ENCODE results near the gene LYPLA2. TPM values are rescaled to one million over a fixed set of nuclear protein-coding genes. Genes with fewer than 3 reads are reported as not detected.

LYPLA2 gene
- total RNA-seq, 4 donors from 2014 or later, result 23.6 to 36.3 (median 31.6) TPM

DNA sequence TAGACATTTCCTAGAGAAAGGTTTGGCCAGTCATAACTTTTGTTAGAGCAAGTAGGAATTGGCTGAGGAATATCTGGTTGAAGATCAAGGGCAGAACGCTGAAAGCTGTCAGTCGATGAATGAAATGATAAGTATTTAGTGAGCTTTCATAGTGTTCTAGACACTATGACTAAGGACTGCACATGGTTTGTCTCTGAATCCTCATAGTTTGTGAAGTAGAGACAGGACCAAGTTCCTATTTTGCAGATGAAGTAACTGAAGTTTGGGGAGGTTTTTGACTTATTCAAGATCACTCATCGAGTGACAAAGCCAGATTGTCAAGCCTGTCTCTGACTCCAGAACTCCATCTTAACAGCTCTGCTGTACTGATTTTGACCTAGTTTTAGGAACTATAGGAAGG is 42.9 kb upstream of the LYPLA2 start:
- no peaks in the 10 kb centered on the region for H3K27me3 ChIP-seq
- no peak overlapping the region for H3K4me3 ChIP-seq
- peaks cover 6 to 35% (median 20%) of the 10 kb centered on the region in 3 donors for H3K36me3 ChIP-seq
- TF ChIP-seq EP300 (IDR thresholded peaks at IDR 0.05) (no peak), POLR2A (IDR thresholded peaks at IDR 0.05) (no peak)
- TF ChIP-seq, protein P1, sequence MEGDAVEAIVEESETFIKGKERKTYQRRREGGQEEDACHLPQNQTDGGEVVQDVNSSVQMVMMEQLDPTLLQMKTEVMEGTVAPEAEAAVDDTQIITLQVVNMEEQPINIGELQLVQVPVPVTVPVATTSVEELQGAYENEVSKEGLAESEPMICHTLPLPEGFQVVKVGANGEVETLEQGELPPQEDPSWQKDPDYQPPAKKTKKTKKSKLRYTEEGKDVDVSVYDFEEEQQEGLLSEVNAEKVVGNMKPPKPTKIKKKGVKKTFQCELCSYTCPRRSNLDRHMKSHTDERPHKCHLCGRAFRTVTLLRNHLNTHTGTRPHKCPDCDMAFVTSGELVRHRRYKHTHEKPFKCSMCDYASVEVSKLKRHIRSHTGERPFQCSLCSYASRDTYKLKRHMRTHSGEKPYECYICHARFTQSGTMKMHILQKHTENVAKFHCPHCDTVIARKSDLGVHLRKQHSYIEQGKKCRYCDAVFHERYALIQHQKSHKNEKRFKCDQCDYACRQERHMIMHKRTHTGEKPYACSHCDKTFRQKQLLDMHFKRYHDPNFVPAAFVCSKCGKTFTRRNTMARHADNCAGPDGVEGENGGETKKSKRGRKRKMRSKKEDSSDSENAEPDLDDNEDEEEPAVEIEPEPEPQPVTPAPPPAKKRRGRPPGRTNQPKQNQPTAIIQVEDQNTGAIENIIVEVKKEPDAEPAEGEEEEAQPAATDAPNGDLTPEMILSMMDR (IDR thresholded peaks at IDR 0.05), result no peak
- H3K27ac ChIP-seq, result no peak overlapping the region
- no peak for DNase-seq (ENCODE audit: low spot score in 2 of 2)
- 78 to 81% methylated on average over 3 of the region's 3 CpGs for whole genome bisulfite sequencing, 2 donors
- H3K4me1 ChIP-seq, result peaks cover 0 to 55% (median 10%) of the 10 kb centered on the region in 4 donors
- no peaks in the 10 kb centered on the region for H3K9me3 ChIP-seq

DNA sequence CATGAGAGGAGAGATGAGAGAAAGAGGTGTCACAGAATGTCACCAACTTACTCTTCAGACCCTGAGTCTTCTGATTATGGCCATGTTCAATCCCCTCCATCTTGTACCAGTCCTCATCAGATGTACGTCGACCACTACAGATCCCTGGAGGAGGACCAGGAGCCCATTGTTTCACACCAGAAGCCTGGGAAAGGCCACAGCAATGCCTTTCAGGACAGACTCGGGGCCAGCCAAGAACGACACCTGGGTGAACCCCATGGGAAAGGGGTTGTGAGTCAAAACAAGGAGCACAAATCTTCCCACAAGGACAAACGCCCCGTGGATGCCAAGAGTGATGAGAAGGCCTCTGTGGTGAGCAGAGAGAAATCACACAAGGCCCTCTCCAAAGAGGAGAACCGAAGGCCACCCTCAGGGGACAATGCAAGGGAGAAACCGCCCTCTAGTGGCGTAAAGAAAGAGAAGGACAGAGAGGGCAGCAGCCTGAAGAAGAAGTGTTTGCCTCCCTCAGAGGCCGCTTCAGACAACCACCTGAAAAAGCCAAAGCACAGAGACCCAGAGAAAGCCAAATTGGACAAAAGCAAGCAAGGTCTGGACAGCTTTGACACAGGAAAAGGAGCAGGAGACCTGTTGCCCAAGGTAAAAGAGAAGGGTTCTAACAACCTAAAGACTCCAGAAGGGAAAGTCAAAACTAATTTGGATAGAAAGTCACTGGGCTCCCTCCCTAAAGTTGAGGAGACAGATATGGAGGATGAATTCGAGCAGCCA is 39.7 kb upstream of the LYPLA2 start:
- Histone ChIP-seq H3K4me1 (peaks cover 0 to 35% (median 4%) of the 10 kb centered on the region in 4 donors), H3K27me3 (no peaks in the 10 kb centered on the region), H3K27ac (no peak overlapping the region), H3K36me3 (peaks cover 25 to 67% (median 50%) of the 10 kb centered on the region in 3 donors), H3K9me3 (no peaks in the 10 kb centered on the region), H3K4me3 (no peak overlapping the region)
- WGBS, 2 donors, result 55 to 66% methylated on average over 11 of the region's 11 CpGs
- TF ChIP-seq, protein P1 (IDR thresholded peaks at IDR 0.05), result peak in 3 of 5 experiments; percentile 22 to 52 (median 27)
- no peak for TF ChIP-seq POLR2A (IDR thresholded peaks at IDR 0.05)
- DNase-seq (ENCODE audit: low spot score in 2 of 2), result no peak

DNA sequence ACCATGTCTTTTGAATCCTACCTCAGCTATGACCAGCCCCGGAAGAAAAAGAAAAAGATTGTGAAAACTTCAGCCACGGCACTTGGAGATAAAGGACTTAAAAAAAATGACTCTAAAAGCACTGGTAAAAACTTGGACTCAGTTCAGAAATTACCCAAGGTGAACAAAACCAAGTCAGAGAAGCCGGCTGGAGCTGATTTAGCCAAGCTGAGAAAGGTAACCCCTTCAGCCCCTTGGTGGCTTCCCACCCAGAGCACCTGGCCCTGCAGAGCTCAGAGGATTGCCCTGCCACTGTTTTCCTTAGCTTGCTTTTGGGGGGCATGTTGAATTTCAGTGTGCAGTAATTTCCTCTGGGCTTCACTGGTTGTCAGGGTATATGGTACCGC is 39.1 kb upstream of the LYPLA2 start:
- H3K4me1 ChIP-seq, result peaks cover 0 to 31% (median 4%) of the 10 kb centered on the region in 4 donors
- H3K27me3 ChIP-seq, result no peaks in the 10 kb centered on the region
- H3K4me3 ChIP-seq, result no peak overlapping the region
- no peak for DNase-seq (ENCODE audit: low spot score in 2 of 2)
- peaks cover 31 to 73% (median 56%) of the 10 kb centered on the region in 3 donors for H3K36me3 ChIP-seq
- H3K9me3 ChIP-seq, result no peaks in the 10 kb centered on the region
- TF ChIP-seq POLR2A (IDR thresholded peaks at IDR 0.05) (no peak), EP300 (IDR thresholded peaks at IDR 0.05) (no peak)
- TF ChIP-seq, protein P1 (IDR thresholded peaks at IDR 0.05), result no peak
- no peak overlapping the region for H3K27ac ChIP-seq
- 89 to 92% methylated on average over 4 of the region's 4 CpGs for WGBS, 2 donors

DNA sequence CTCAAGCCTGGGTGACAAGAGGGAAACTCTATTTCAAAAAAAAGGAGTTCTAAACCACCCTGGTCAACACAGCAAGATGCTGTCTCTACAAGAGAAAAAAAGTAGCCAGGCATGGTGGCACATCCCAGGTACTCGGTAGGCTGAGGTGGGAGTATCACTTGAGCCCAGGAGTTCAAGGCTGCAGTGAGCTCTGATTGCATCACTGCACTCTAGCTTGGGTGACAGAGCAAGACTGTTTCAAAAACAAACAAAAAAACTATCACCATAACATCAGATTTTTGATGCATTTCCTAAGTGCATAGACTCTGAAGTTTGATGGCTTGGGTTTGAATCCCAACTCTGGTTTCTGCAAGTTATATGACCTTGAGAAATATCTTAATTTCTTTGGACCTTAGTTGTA is 38.0 kb upstream of the LYPLA2 start:
- Histone ChIP-seq H3K9me3 (no peaks in the 10 kb centered on the region), H3K36me3 (peaks cover 36 to 84% (median 67%) of the 10 kb centered on the region in 3 donors), H3K27me3 (no peaks in the 10 kb centered on the region), H3K4me3 (no peak overlapping the region), H3K27ac (no peak overlapping the region), H3K4me1 (peaks cover 0 to 20% (median 3%) of the 10 kb centered on the region in 4 donors)
- 90 to 94% methylated on average over 1 of the region's 1 CpG for WGBS, 2 donors
- TF ChIP-seq EP300 (IDR thresholded peaks at IDR 0.05) (no peak), POLR2A (IDR thresholded peaks at IDR 0.05) (no peak)
- TF ChIP-seq, protein P1 (IDR thresholded peaks at IDR 0.05), result no peak
- no peak for DNase-seq (ENCODE audit: low spot score in 2 of 2)

DNA sequence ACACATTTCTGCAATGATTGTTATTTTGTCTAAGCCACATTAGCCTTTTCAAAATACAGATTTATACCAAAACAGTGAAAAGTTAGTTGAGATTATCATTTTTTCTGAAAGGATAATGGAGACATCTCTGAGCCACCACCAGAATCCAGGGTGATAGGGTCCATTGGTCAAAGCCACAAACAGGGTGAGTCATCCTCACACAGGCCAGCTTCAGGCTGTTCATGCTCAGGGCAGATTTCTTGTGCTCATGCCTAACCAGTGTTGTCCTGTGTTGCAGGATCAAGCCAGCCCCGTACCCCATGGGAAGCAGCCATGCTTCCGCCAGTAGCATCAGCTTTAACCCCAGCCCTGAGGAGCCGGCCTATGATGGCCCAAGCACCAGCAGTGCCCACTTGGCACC is 34.3 kb upstream of the LYPLA2 start:
- 91 to 97% methylated on average over 3 of the region's 3 CpGs for WGBS, 2 donors
- TF ChIP-seq EP300 (IDR thresholded peaks at IDR 0.05) (no peak), POLR2A (IDR thresholded peaks at IDR 0.05) (no peak)
- TF ChIP-seq, protein P1 (IDR thresholded peaks at IDR 0.05), result no peak
- no peak overlapping the region for H3K27ac ChIP-seq
- H3K36me3 ChIP-seq, result peaks cover 36 to 98% (median 63%) of the 10 kb centered on the region in 3 donors
- H3K4me3 ChIP-seq, result no peak overlapping the region
- no peaks in the 10 kb centered on the region for H3K9me3 ChIP-seq
- H3K4me1 ChIP-seq, result peaks cover 0 to 21% (median 0%) of the 10 kb centered on the region in 4 donors
- H3K27me3 ChIP-seq, result no peaks in the 10 kb centered on the region
- no peak for DNase-seq (ENCODE audit: low spot score in 2 of 2)

Data from tibial nerve (tissue), 4 donors.